Measurements from ENCODE around the gene MTMR12. TPM values are rescaled to one million over a fixed set of nuclear protein-coding genes. Genes with fewer than 3 reads are reported as not detected.

Gene MTMR12
- total and polyA plus RNA-seq, 2 of the 8 experiments (the other 6 are each of a cell fraction or from before 2014, with no cell fraction given), result 19.1 to 59.3 TPM

- no peak for TF ChIP-seq CBX5 (IDR thresholded peaks at IDR 0.05; ENCODE audit: low read depth, low read length)
- no peak for TF ChIP-seq CHD7 (IDR thresholded peaks at IDR 0.05; ENCODE audit: insufficient replicate concordance, low read length)
These were observed 34.1 kb upstream of the MTMR12 start (continued) for GRCh38 chr5:32346869-32347268.

Data from H1 (cell line).